ENCODE measurements around the gene HOXC9.
A peak's percentile ranks its signal among the peaks of the same experiment; 100 is the strongest.

The HOXC9 gene

GRCh38 chr12:54051026-54051842 lies 51.3 kb downstream of the HOXC9 start (continued):
- no peak for TF ChIP-seq ZNF416 (tag by site-specific recombination; IDR thresholded peaks at IDR 0.05)
- no peak; the same call in 1 of the 2 replicates for TF ChIP-seq ZBTB17 (tag by site-specific recombination; IDR thresholded peaks at IDR 0.05)
- TF ChIP-seq, protein P1, sequence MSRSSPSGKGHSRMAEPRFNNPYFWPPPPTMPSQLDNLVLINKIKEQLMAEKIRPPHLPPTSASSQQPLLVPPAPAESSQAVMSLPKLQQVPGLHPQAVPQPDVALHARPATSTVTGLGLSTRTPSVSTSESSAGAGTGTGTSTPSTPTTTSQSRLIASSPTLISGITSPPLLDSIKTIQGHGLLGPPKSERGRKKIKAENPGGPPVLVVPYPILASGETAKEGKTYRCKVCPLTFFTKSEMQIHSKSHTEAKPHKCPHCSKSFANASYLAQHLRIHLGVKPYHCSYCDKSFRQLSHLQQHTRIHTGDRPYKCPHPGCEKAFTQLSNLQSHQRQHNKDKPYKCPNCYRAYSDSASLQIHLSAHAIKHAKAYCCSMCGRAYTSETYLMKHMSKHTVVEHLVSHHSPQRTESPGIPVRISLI (tag by site-specific recombination; IDR thresholded peaks at IDR 0.05) = no peak
- no peak for TF ChIP-seq INSM2 (tag by site-specific recombination; IDR thresholded peaks at IDR 0.05)
- no peak for TF ChIP-seq ZNF664 (tag by site-specific recombination; IDR thresholded peaks at IDR 0.05)
- TF ChIP-seq, protein P2, sequence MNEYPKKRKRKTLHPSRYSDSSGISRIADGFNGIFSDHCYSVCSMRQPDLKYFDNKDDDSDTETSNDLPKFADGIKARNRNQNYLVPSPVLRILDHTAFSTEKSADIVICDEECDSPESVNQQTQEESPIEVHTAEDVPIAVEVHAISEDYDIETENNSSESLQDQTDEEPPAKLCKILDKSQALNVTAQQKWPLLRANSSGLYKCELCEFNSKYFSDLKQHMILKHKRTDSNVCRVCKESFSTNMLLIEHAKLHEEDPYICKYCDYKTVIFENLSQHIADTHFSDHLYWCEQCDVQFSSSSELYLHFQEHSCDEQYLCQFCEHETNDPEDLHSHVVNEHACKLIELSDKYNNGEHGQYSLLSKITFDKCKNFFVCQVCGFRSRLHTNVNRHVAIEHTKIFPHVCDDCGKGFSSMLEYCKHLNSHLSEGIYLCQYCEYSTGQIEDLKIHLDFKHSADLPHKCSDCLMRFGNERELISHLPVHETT (tag by site-specific recombination; IDR thresholded peaks at IDR 0.05) = no peak
- TF ChIP-seq ZNF596 (tag by site-specific recombination; IDR thresholded peaks at IDR 0.05) = no peak
- no peak for TF ChIP-seq ZNF701 (tag by site-specific recombination; IDR thresholded peaks at IDR 0.05)
- no peak for TF ChIP-seq ZNF16 (tag by site-specific recombination; IDR thresholded peaks at IDR 0.05; ENCODE audit: low read depth)
- no peak for TF ChIP-seq BCL11A (tag by site-specific recombination; IDR thresholded peaks at IDR 0.05; ENCODE audit: low read depth)

GRCh38 chr12:54051874-54052437 lies 52.0 kb downstream of the HOXC9 start:
- Histone ChIP-seq H3K27ac (ENCODE audit: extremely low read depth, low read depth, low read length) (peak overlapping the region; percentile 99), H3K4me1 (ENCODE audit: control insufficient read depth, insufficient read depth, low read length) (peaks cover 68% of the 10 kb centered on the region), H3K9me3 (ENCODE audit: control insufficient read depth, insufficient read depth, low read depth, low read length) (no peaks in the 10 kb centered on the region), H3K4me3 (ENCODE audit: low read depth, low read length) (no peak overlapping the region), H3K36me3 (ENCODE audit: control insufficient read depth in 2 of 2, insufficient read depth in 1 of 2, low read length in 2 of 2) (peaks cover 4 to 26% of the 10 kb centered on the region in 2 experiments)
- ChIA-PET POLR2A (interaction anchor here (0.7 to 3.3 kb wide), 5 partner anchors 11 to 426 kb away, joined by 4 to 18 read pairs (median 8); partner anchors contain the start of gene HOXC5), CTCF (interaction anchor here (0.7 to 2.1 kb wide), 7 partner anchors 18 to 327 kb away, joined by 3 to 10 read pairs (median 4); no protein-coding TSS in a partner anchor)
- TF ChIP-seq ZNF677 (tag by site-specific recombination; IDR thresholded peaks at IDR 0.05) = no peak
- TF ChIP-seq ZNF416 (tag by site-specific recombination; IDR thresholded peaks at IDR 0.05) = no peak
- peak; percentile 95 for TF ChIP-seq ZNF645 (tag by site-specific recombination; IDR thresholded peaks at IDR 0.05)
- TF ChIP-seq ZNF514 (tag by site-specific recombination; IDR thresholded peaks at IDR 0.05) = no peak
- TF ChIP-seq, protein P3, sequence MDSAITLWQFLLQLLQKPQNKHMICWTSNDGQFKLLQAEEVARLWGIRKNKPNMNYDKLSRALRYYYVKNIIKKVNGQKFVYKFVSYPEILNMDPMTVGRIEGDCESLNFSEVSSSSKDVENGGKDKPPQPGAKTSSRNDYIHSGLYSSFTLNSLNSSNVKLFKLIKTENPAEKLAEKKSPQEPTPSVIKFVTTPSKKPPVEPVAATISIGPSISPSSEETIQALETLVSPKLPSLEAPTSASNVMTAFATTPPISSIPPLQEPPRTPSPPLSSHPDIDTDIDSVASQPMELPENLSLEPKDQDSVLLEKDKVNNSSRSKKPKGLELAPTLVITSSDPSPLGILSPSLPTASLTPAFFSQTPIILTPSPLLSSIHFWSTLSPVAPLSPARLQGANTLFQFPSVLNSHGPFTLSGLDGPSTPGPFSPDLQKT (IDR thresholded peaks at IDR 0.05; ENCODE audit: borderline replicate concordance, low read depth, low read length) = no peak
- TF ChIP-seq YY1 (tag by site-specific recombination; IDR thresholded peaks at IDR 0.05) = peak; percentile 65; the same call in 1 of the 2 replicates
- no peak for TF ChIP-seq ZNF473 (tag by site-specific recombination; IDR thresholded peaks at IDR 0.05)
- peak; percentile 99 for TF ChIP-seq FEZF1 (tag by site-specific recombination; IDR thresholded peaks at IDR 0.05)
- no peak for TF ChIP-seq ZNF654 (tag by site-specific recombination; IDR thresholded peaks at IDR 0.05; ENCODE audit: low read depth)
- TF ChIP-seq SCRT1 (tag by site-specific recombination; IDR thresholded peaks at IDR 0.05; ENCODE audit: borderline replicate concordance) = 0 out of 2 replicates have a peak, but pooled peaks have one; percentile 15
- TF ChIP-seq WT1 (tag by site-specific recombination; IDR thresholded peaks at IDR 0.05) = peak; percentile 97
- no peak for TF ChIP-seq ZNF138 (tag by site-specific recombination; IDR thresholded peaks at IDR 0.05; ENCODE audit: borderline replicate concordance)
- no peak for TF ChIP-seq SETDB1 (IDR thresholded peaks at IDR 0.05; ENCODE audit: insufficient read length, low read length)
- peak; percentile 81 for TF ChIP-seq ZBTB21 (tag by site-specific recombination; IDR thresholded peaks at IDR 0.05)
- no peak for TF ChIP-seq ZNF426 (tag by site-specific recombination; IDR thresholded peaks at IDR 0.05)
- no peak for TF ChIP-seq REST (tag by site-specific recombination; IDR thresholded peaks at IDR 0.05)

Measured in HEK293 (cell line).